HG03025 (cell line): Measurements from ENCODE around the gene N4BP3.
A peak's percentile ranks its signal among the peaks of the same experiment; 100 is the strongest.

Experiments
- ATAC-seq: cut with Tn5 transposase; IDR thresholded peaks from one replicate; pipeline ENCODE4 v1.9.1; 2021; ENCODE audit warnings: mild to moderate bottlenecking, moderate library complexity; ENCODE audit not compliant: unreplicated experiment, low FRiP score

Gene N4BP3

DNA sequence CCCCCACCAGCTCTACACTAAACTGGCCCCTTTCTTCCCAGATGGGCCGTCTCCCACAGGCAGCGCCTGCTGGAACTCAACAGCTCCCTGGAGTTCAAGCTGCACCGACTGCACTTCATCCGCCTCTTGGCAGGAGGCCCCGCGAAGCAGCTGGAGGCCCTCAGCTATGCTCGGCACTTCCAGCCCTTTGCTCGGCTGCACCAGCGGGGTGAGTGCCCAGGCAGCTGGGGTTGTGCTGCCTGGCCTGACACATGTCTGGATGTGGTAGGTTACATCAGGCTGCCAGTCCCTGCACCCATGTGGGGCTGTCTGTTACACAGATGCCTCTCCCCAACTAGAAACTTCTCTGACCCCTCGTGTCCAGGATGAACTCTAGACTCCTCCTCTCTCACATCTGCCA lies 30.6 kb downstream of the N4BP3 start:
- no peak for ATAC-seq

DNA sequence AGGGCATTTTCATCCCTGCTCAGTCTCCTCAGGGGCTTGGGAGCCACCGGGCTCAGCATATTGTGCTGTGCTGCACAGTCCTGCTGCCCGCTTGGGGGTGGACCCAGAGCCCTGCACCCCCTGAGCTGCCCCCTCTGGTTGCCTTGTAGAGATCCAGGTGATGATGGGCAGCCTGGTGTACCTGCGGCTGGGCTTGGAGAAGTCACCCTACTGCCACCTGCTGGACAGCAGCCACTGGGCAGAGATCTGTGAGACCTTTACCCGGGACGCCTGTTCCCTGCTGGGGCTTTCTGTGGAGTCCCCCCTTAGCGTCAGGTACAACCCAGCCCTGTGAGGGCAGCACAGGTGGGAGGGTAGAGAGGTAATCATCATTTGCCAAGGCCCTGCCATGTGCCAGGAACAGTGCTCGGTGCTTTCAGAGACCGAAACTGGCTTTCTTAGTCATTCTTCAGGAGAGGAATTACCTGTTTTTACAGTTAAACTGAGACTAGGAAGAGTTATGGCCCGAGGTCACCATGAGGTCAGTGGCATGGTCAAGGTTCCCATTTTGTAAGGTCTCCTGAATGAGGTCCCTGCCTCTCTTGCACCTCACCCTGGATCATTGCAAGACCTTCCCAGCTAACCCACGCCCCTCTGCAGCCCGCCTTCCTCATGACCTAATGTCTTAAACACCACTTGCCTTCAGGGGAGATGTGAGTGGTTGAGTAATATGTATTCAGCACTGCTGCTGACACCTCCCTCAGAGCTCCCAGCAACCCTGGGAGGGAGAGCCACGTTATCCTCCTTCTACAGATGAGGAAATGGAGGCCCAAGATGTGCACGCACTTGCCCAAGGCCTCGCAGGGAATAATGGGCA lies 32.9 kb downstream of the N4BP3 start:
- no peak for ATAC-seq

DNA sequence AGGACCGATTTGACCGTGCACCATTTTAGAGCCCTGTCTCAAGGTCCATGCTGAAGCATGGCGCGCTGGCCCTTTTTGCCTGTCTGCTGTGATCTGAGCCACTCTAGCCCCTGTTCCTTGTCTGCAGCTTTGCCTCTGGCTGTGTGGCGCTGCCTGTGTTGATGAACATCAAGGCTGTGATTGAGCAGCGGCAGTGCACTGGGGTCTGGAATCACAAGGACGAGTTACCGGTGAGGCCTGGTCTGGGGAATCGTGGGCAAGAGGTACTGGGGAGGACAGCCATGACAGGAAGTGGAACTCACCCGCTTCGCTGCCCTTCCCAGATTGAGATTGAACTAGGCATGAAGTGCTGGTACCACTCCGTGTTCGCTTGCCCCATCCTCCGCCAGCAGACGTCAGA lies 34.1 kb downstream of the N4BP3 start:
- no peak for ATAC-seq

DNA sequence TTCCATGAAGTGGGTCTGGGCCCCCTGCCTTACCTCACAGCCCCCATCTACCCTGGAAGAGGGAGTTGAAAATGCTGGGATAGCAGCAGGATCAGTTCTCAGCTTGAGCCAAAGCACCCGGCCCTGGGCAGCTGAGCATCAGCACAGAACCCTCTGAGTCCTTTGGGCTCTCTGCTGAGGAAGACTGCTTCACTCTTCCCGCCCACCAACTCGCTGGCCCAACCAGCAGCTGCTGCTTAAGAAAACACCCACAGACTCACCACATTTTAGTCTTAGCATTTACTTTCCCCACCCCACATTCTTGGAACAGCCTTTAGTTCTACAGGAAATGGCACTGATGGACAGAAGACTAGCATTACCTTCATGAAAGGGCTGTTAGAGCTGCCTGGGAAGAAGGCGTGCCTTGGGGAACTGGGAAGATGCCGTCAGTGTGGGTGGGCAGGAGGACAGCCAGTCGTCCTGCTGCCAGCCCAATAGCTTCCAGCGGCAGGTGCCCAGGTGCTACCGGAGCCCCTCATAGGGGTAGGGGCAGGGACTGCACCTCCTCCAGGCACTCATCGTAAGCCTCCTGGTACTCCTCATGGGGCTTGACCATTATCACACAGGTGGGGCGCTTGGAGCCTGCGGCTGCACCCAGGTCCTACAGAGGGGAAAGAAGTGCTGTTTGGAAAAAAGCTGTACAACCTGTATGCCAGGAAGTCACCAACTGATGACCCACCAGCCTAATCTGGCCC lies 36.0 kb downstream of the N4BP3 start:
- ATAC-seq = no peak

DNA sequence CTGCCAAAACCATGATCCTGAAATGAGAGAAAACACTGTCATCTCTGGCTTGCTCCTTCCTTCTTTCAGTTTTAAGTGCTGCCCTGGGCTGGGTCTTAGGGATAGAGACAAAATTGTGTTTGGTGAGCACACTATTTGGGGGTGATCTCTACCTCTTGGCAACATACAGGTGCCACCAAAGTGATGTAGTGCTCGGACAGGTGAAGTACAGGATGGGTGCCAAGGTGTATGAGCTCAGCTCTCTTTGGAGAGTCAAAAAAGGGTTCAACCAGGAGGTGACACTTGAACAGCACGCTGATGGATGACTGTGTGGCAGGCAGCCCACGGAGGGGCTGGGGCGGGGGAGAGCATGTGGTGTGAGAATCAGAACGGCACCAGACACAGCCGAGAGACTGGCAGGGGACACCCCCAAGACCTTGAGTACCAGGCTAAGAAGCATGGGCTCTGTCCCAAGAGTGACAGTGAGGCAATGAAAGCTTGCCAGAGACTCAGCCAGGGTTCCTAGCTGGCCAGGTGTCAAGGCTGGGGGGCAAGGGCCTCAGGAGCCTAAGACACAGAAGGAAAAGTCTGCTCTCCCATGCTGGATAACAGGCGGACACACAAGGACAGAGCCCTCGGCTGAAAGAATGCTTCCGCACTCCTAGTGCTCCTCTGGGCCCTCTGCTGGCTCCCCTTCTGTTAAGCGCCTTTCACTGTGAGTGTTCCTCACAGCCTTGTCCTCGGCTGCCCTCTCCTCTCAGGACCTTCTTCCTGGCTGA lies 37.8 kb downstream of the N4BP3 start:
- ATAC-seq = no peak

DNA sequence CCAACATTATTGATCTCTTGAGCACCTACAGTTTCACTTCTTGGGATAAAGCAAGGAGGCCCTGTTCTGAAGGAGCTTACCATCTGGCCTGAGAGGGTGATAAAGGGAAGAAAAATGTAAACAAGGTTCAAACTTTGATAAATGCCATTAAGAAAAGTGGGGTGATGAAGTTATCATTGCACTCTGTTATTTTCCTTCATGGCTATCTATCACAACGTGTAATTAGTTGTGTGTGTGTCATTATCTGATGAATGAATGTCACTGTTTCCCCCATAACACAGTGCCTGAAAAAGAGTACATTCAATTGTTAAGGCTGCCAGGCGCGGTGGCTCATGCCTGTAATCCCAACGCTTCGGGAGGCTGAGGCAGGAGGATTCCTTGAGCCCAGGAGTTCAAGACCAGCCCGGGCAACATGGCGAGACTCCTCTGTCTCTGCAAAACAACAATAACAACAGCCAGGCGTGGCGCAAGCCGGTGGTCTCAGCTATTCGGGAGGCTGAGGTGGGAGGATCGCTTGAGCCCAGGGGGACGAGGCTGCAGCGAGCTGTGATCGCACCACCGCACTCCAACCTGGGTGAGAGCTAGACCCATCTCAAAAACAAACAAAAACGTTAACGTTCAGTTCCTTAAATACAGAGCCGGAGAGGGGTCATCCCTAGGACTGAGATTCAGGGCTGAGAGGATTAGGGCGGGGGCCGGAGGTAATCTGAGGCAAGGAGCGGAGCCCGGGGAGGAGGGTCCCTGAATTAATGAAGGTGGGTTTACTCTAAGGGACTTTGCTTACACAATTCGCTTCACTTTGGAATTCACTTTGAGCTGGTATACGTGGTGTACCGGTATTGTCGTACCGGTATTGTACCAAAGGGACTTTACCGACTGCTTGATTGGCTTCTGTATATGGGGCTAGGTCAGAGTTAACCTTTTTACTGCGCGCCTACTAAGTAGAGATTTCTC lies 39.4 kb downstream of the N4BP3 start:
- ATAC-seq = no peak

DNA sequence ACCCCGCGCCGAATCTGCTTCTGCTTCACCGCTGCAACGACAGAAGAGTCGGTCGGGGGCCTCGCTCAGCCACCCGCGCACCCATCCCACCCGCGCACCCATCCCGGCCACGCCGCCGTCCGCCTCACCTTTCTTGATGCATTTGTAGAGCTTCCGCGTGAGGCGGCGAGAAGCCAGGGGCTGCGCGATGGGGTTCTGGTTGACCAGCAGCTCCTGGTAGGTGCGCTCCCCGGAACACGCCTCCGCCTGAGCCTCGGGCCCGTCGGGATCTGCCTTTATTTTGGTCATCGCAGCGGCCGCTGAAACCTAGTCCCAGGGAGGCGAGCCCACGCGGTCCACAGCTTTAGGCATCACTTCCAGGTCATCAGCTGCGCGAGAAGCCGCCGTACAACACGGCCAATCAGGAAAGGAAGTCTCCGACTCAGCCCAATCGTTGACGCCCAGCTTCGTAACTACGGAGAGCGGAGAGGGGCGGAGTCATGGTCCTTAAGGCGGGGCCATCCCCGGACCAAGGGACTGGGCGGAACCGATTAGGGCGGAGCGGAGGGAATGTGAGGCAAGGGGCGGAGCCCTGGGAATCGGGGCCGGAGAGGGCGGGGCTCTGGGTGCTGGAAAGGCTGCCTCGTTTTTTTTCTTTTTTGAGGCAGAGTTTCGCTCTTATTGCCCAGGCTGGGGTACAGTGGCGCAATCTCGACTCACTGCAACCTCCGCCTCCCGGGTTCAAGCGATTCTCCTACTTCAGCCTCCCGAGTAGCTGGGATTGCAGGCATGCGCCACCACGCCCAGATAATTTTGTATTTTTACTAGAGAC lies 40.4 kb downstream of the N4BP3 start, which contains the start of gene NHP2:
Gene NHP2 (minus strand): TSS at position 356 of the 811 bp plus-strand sequence. CDS start 68 bp downstream, at position 288.
- peak; percentile 96 for ATAC-seq

DNA sequence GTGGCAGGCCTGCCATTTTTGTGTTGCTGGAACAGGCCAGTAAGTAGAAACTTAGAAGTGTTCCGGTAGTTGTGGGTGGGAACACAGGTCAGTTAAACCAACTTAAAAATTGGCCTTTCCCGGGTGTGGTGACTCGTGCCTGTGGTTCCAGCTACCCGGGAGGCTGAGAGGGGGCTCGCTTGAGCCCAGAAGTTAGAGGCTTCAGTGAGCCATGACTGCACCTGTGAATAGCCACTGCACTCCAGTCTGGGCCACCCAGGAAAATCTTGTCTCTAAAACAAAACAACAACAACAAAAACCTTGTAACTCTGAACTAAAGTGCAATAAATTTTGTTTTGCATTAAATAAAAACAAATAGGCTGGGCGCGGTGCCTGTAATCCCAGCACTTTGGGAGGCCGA lies 41.7 kb downstream of the N4BP3 start:
- ATAC-seq = no peak

DNA sequence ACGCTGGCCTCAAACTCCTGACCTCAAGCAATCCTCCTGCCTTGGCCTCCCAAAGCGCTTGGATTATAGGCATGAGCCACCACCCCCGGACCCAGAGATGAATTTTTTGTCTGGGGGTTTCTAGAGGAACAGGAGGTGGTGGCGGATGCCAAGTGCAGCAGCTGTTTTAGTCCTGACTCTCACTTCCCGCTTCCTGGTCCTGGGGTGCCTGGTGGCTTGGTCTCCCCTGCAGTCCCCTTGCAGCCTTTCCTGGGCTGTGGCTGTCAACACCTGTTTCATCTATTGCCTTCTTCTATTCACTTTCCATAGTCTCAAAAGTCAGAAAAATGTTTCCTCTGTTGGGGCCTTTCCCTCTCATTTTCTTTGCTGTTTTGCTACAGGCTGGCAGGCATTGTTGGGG lies 46.8 kb downstream of the N4BP3 start:
- ATAC-seq = no peak

DNA sequence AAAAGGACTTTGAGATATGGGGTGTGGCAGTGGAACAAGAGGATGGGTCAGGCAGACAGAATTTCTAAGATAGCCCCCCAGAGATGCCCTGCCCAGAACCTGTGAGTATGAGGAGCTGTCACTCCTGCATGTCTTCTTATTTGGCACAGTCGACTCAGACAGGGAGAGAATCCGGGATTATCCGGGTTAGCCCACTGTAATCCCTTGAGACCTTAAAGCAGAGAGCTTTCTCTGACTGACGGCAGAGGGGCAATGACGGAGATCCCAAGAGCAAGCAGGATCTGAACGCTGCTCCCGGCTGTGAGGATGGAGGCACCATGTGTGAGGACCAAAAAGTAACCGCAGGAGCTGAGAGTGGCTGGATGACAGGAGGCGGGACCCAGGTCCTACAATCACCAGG lies 49.1 kb downstream of the N4BP3 start:
- no peak for ATAC-seq

DNA sequence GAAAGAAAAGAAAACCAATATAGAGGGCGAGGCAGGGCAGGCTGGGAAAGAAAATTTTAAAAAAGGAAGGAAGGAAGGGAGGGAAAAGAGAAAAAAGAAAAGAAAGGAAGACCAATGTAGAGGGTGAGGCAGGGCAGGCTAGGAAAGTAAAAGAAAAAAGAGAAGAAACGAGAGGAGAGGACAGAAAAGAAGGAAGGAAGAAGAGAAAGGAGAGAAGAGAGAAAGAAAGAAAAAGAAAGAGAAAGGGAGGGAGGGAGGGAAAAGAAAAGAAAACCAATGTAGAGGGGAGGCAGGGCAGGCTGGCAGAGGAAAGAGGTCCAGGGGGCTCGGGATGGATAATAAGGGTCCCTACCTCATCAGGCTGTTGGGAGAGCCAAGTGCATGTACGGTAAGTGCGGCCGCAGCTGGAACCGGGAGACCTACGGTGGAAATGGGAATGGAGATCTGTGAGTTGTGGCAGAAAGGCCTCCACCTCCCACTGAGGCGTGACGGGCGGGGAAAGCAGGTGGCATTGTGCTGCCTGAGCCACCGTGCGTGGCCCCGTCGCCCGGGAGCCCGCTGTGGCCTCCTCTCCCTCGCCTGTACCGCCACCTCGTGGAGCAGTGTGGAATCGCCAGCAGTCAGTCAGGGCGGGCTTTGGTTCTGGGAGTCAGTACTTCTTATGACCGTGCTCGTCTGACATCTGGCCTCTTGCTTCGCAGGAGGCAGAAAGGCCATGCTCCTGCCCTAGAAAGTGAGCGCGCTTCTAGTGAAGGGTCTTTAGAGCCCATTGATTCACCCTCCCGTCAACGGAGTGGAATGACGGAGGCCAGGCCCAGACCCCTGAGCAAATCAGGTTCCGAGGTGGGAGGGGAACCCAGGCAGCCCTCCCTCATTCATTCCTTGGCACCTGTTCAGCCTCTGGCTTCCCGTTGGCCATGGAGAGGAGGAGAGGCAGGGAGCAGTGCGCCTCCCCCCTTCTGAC lies 50.7 kb downstream of the N4BP3 start:
- peak; percentile 79 for ATAC-seq

DNA sequence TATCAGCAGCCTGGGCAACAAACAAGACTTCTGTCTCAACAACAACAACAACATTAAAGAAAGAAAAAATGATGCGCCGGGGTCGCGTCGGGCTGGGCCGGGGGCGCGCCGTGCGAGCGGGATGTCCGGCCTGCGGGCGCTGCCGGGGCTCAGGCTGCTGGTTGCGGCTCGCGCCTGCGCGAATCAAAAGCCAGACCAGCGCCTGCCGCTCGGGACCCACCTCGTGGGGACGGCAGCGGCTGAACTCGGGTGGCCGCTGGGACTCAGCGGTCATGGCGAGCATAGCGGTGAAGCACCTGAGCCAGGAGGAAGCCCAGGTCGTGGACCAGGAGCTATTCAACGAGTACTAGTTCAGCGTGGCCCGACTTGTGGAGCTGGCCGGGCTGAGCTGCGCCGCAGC lies 52.2 kb downstream of the N4BP3 start:
- no peak for ATAC-seq

DNA sequence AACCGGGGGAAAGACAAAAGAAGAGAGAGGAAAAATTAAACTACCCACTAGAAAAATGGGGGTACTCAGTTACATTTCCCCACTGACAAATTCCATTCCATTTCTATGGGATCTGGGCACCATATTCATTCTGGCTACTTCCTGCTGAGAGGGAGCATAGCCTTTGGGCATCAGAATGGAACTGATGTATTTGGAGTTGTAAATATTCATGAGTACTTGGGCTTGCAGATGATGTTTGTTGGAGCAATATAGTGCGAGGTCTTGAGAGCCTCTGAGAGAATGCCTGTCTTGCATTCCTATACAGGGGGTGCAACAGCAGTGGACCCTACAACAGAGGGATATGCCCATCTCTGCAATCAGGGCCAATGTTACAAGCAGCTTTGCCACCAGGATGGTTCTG lies 57.1 kb downstream of the N4BP3 start:
- ATAC-seq = no peak

DNA sequence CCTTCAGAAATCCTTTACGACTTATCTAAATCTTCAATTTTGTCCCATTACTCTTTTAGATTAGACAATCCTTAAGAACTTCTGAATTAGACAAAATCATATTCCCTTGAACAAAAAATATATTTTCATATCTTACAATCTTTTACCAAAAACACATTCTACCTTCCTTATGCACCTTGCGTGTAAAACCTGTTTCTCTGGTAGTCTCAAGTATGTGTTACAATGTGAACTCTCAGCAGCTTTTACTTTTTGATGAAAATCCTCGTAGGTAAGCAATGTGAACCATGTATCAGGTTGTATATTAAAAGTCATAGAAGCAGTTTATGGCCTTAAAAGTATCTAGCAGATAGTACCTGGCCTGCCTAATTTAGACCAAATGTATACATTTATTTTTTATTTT lies 61.1 kb downstream of the N4BP3 start:
- ATAC-seq = no peak
